ENCODE data around the gene AWAT1.
"Not testable (repeated sequence)": the region's sequence is repeated elsewhere in the genome, so short reads cannot be mapped to it uniquely, and the experiment has no call there.

AWAT1 gene

GRCh38 chrX:70226048-70226447 lies 8.4 kb upstream of the AWAT1 start:
- FAIRE-seq (no peak), DNase-seq (ENCODE audit: insufficient read length, low spot score) (no peak)
- TF ChIP-seq CTCF (IDR thresholded peaks at IDR 0.05; ENCODE audit: insufficient read depth, missing control alignments), result no peak

- DNase-seq (ENCODE audit: insufficient read length, low spot score), result no peak
- TF ChIP-seq CTCF (IDR thresholded peaks at IDR 0.05; ENCODE audit: insufficient read depth, missing control alignments), result no peak
- FAIRE-seq, result no peak
Observed at GRCh38 chrX:70226687-70227086, 7.8 kb upstream of the AWAT1 start.

GRCh38 chrX:70231666-70232065 lies 2.8 kb upstream of the AWAT1 start:
- FAIRE-seq (no peak), DNase-seq (ENCODE audit: insufficient read length, low spot score) (no peak)
- no peak for TF ChIP-seq CTCF (IDR thresholded peaks at IDR 0.05; ENCODE audit: insufficient read depth, missing control alignments)

GRCh38 chrX:70240751-70241150 lies 6.3 kb downstream of the AWAT1 start:
- DNase-seq (ENCODE audit: insufficient read length, low spot score) (no peak), FAIRE-seq (no peak)
- no peak for TF ChIP-seq CTCF (IDR thresholded peaks at IDR 0.05; ENCODE audit: insufficient read depth, missing control alignments)

- no peak for DNase-seq (ENCODE audit: insufficient read length, low spot score)
- TF ChIP-seq CTCF (IDR thresholded peaks at IDR 0.05; ENCODE audit: insufficient read depth, missing control alignments), result no peak
- no peak for FAIRE-seq
Observed at GRCh38 chrX:70241501-70241900, 7.0 kb downstream of the AWAT1 start.

GRCh38 chrX:70243601-70244000 lies 9.1 kb downstream of the AWAT1 start:
- DNase-seq (ENCODE audit: insufficient read length, low spot score); FAIRE-seq: not testable (repeated sequence)

- no peak for TF ChIP-seq CTCF (IDR thresholded peaks at IDR 0.05; ENCODE audit: insufficient read depth, missing control alignments)
- FAIRE-seq (no peak), DNase-seq (ENCODE audit: insufficient read length, low spot score) (no peak)
Observed at GRCh38 chrX:70244881-70245280, 10.4 kb downstream of the AWAT1 start.

GRCh38 chrX:70247252-70247651 lies 12.8 kb downstream of the AWAT1 start:
- DNase-seq (ENCODE audit: insufficient read length, low spot score) (no peak), FAIRE-seq (no peak)
- TF ChIP-seq CTCF (IDR thresholded peaks at IDR 0.05; ENCODE audit: insufficient read depth, missing control alignments), result no peak
